B cell (primary cell): Measurements from ENCODE around the gene ANGPTL5. TPM values are rescaled to one million over a fixed set of nuclear protein-coding genes. Genes with fewer than 3 reads are reported as not detected.

ENCODE experiments used
- ATAC-seq: fragments of 200-7000 bp; cut with Tn5 transposase; one replicate; pipeline ENCODE4 v1.10.0; 2021; ENCODE audit warnings: low read depth, mild to moderate bottlenecking, moderate number of reproducible peaks, moderate library complexity
- CTCF ChIA-PET: fragments of 350-600 bp; sonication (Branson Sonifier 250); formaldehyde crosslinking; loops from one replicate; lab custom pipeline; 2021; ENCODE audit warnings: antibody characterized with exemption, inconsistent platforms; lab: Charles Lee
- POLR2A ChIA-PET: fragments of 350-600 bp; sonication (Branson Sonifier 250); formaldehyde crosslinking; loops from one replicate; lab custom pipeline; 2021; ENCODE audit warnings: antibody characterized with exemption; lab: Charles Lee
- DNase-seq: peaks from one replicate; pipeline ENCODE4 v3.0.0; 2013
- H2AFZ ChIP-seq: 2 replicates; pipeline ENCODE4 v1.6.1; 2012; ENCODE audit warnings: mild to moderate bottlenecking, low read depth, low read length; ENCODE audit not compliant: insufficient read depth, poor library complexity, severe bottlenecking
- H3K27ac ChIP-seq, 2 donors: 1 replicate in 1 of 2; 2 replicates in 1 of 2; pipeline ENCODE4 v1.5.1; 2012 to 2013; ENCODE audit warnings: low read length in 2 of 2, mild to moderate bottlenecking in 2 of 2, moderate library complexity in 1 of 2
- H3K27me3 ChIP-seq, 4 experiments: fragments of 200-600 bp in 1 of 4; sonication (generic) in 1 of 4; replicated peaks in 1 of 4; 1 replicate in 2 of 4; 2 replicates in 2 of 4; pipeline versions ENCODE4 v1.6.1 to v1.7.0; 2013 to 2016; ENCODE audit warnings: low read length in 3 of 4, mild to moderate bottlenecking in 2 of 4, mixed read lengths in 1 of 4, moderate library complexity in 1 of 4; ENCODE audit not compliant: insufficient read depth in 4 of 4, control insufficient read depth in 3 of 4; ENCODE audit errors: control extremely low read depth in 1 of 4
- H3K36me3 ChIP-seq, 2 experiments: replicated peaks in 1 of 2; 1 replicate in 1 of 2; 2 replicates in 1 of 2; pipeline versions ENCODE4 v1.6.1 to v1.7.1; 2013; ENCODE audit warnings: low read length in 1 of 2; ENCODE audit not compliant: insufficient read depth in 2 of 2, control insufficient read depth in 1 of 2; ENCODE audit errors: control extremely low read depth in 1 of 2, extremely low read depth in 1 of 2
- H3K4me1 ChIP-seq, 2 donors: fragments of 200-600 bp in 1 of 2; sonication (generic) in 1 of 2; 1 replicate in 1 of 2; 2 replicates in 1 of 2; pipeline versions ENCODE4 v1.5.1 to v1.6.1; 2013 to 2017; ENCODE audit warnings: low read length in 2 of 2; ENCODE audit not compliant: control insufficient read depth in 2 of 2, insufficient read depth in 2 of 2
- H3K4me2 ChIP-seq: replicated peaks from 2 replicates; pipeline ENCODE3; 2012; ENCODE audit warnings: mild to moderate bottlenecking, low read depth, low read length; ENCODE audit not compliant: poor library complexity, severe bottlenecking
- H3K4me3 ChIP-seq, 5 experiments: fragments of 200-600 bp in 1 of 5; sonication (generic) in 1 of 5; 1 replicate in 3 of 5; 2 replicates in 2 of 5; pipeline versions ENCODE4 v1.5.1 to v1.7.0; 2011 to 2016; ENCODE audit warnings: low read length in 4 of 5, mild to moderate bottlenecking in 4 of 5, low read depth in 2 of 5, control low read depth in 1 of 5, moderate library complexity in 1 of 5; ENCODE audit not compliant: insufficient read depth in 1 of 5; ENCODE audit errors: control extremely low read depth in 1 of 5, extremely low read depth in 1 of 5
- H3K79me2 ChIP-seq: fragments of 200-600 bp; sonication (generic); one replicate; pipeline ENCODE4 v1.6.0; 2016; ENCODE audit warnings: low read length; ENCODE audit not compliant: control insufficient read depth, insufficient read depth
- H3K9ac ChIP-seq: fragments of 200-600 bp; sonication (generic); 2 replicates; pipeline ENCODE4 v1.6.1; 2017; ENCODE audit warnings: mild to moderate bottlenecking, low read length, moderate library complexity
- H3K9me3 ChIP-seq, 3 donors: one replicate each; pipeline versions ENCODE4 v1.6.1 to v1.7.1; 2013; ENCODE audit warnings: low read length in 2 of 3; ENCODE audit not compliant: control insufficient read depth in 2 of 3, insufficient read depth in 1 of 3; ENCODE audit errors: control extremely low read depth in 1 of 3
- H4K20me1 ChIP-seq: 2 replicates; pipeline ENCODE4 v1.6.0; 2012; ENCODE audit warnings: mild to moderate bottlenecking, low read length; ENCODE audit not compliant: insufficient read depth, control insufficient read depth, poor library complexity, severe bottlenecking
- H3K27ac Mint-ChIP-seq: one replicate; pipeline ENCODE4 v1.8.0; 2021; ENCODE audit warnings: mixed read lengths
- H3K27me3 Mint-ChIP-seq: one replicate; pipeline ENCODE4 v1.8.0; 2021; ENCODE audit warnings: mixed read lengths
- H3K4me1 Mint-ChIP-seq: one replicate; pipeline ENCODE4 v1.8.0; 2021; ENCODE audit warnings: mixed read lengths
- H3K4me3 Mint-ChIP-seq: one replicate; pipeline ENCODE4 v1.8.0; 2021; ENCODE audit warnings: mixed read lengths
- H3K9me3 Mint-ChIP-seq: one replicate; pipeline ENCODE4 v1.8.0; 2022; ENCODE audit warnings: mixed read lengths; ENCODE audit not compliant: insufficient read depth
- CTCF ChIP-seq: fragments of 200-600 bp; IDR thresholded peaks from one replicate; pipeline ENCODE4 v1.8.0; 2022; ENCODE audit warnings: antibody characterized with exemption, mild to moderate bottlenecking
- EZH2 ChIP-seq: IDR thresholded peaks from 2 replicates; pipeline ENCODE4 v1.6.1; 2012; ENCODE audit warnings: borderline replicate concordance, low read depth, mild to moderate bottlenecking, moderate library complexity, low read length; ENCODE audit not compliant: insufficient read depth, poor library complexity, severe bottlenecking
- WGBS: methylation state at CpG from one replicate; pipeline ENCODE4 v1.1.5; 2013; ENCODE audit warnings: missing lambda C conversion rate; ENCODE audit not compliant: insufficient coverage; 5-methylcytosine and 5-hydroxymethylcytosine counted together
- intact Hi-C: fragments of 100-400 bp; cut with micrococcal nuclease; formaldehyde crosslinking; loops from one replicate; pipeline ENCODE4 v1.10.0; 2022
- polyA plus RNA-seq: library from polyadenylated mRNA; depleted of rRNA; stranded (reverse); fragments of >200 nt; gene quantifications from 2 replicates; pipeline ENCODE4 v1.2.3, GENCODE V29; 2012
- total RNA-seq, 2 donors: library from RNA; stranded (reverse); fragments of 120-200 nt in 1 of 2; gene quantifications; 1 replicate in 1 of 2; 2 replicates in 1 of 2; pipeline versions ENCODE4 v1.2.3 to v1.2.4, GENCODE V29; 2013 to 2022

ANGPTL5 gene
- total and polyA plus RNA-seq, 2 donors (not counting 1 experiment from before 2014, with no cell fraction given), result not detected

GRCh38 chr11:101885631-101886030 lies 30.7 kb downstream of the ANGPTL5 start:
- Histone ChIP-seq H2AFZ (no peak overlapping the region), H3K9ac (no peak overlapping the region), H3K79me2 (no peaks in the 10 kb centered on the region), H3K36me3 (no peaks in the 10 kb centered on the region), H3K4me2 (no peak overlapping the region), H3K27ac (no peak overlapping the region), H3K27me3 (peaks cover 0 to 6% (median 4%) of the 10 kb centered on the region in 4 experiments), H4K20me1 (no peaks in the 10 kb centered on the region), H3K4me3 (no peak overlapping the region), H3K4me1 (no peaks in the 10 kb centered on the region), H3K9me3 (peaks cover 0 to 3% (median 0%) of the 10 kb centered on the region in 3 donors)
- DNase-seq (no peak), ATAC-seq (no peak)
- TF ChIP-seq EZH2 (no peak), CTCF (no peak)
- H3K27me3 Mint-ChIP-seq, result peaks cover 35% of the 10 kb centered on the region
- H3K4me1 Mint-ChIP-seq, result no peaks in the 10 kb centered on the region
- POLR2A ChIA-PET, result no interaction called here
- H3K9me3 Mint-ChIP-seq, result no peaks in the 10 kb centered on the region
- intact Hi-C loops, result no loop called here
- no peak overlapping the region for H3K4me3 Mint-ChIP-seq
- CTCF ChIA-PET, result no interaction called here
- 94% methylated on average over 2 of the region's 4 CpGs for WGBS
- no peak overlapping the region for H3K27ac Mint-ChIP-seq

DNA sequence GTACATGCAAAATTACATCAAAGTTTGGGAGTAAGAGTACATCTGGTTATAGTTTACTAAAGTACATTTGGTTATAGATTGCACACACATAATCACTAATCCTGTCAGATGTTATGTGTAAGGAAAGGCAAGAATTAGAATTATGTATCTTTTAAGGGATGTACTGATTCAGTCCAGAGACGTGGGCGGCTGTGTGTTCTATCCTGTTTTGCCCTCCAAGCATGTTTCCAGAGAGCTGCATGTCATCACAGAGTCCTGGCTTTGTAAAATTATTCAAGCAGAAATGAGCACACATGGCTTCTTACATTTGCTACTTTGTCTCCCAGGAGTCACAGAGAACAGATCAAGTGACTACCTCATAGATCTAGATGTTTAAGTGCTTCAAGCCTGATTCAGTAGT lies 34.7 kb downstream of the ANGPTL5 start:
- H3K79me2 ChIP-seq, result no peaks in the 10 kb centered on the region

More for the DNA sequence above, 34.7 kb downstream of the ANGPTL5 start:
- Histone ChIP-seq H3K9me3 (no peaks in the 10 kb centered on the region), H3K27me3 (peaks cover 0 to 11% (median 4%) of the 10 kb centered on the region in 4 experiments), H3K4me2 (no peak overlapping the region), H3K27ac (no peak overlapping the region), H4K20me1 (no peaks in the 10 kb centered on the region), H3K36me3 (no peaks in the 10 kb centered on the region), H3K4me3 (no peak overlapping the region), H3K4me1 (no peaks in the 10 kb centered on the region), H2AFZ (no peak overlapping the region), H3K9ac (no peak overlapping the region)
- Mint-ChIP-seq H3K4me3 (no peak overlapping the region), H3K9me3 (no peaks in the 10 kb centered on the region), H3K27me3 (peaks cover 52% of the 10 kb centered on the region), H3K27ac (no peak overlapping the region), H3K4me1 (no peaks in the 10 kb centered on the region)
- CTCF ChIA-PET, result interaction anchor here (0.6 to 1.8 kb wide), 2 partner anchors 15 to 20 kb away, joined by 3 to 5 read pairs; no protein-coding TSS in a partner anchor
- WGBS, result 69% methylated on average over 2 of the region's 2 CpGs
- no peak for TF ChIP-seq EZH2
- TF ChIP-seq CTCF, result no peak
- intact Hi-C loops, result no loop called here
- POLR2A ChIA-PET, result no interaction called here
- no peak for DNase-seq
- no peak for ATAC-seq
